ENCODE results near the gene AMPD3.

Gene AMPD3

GRCh38 chr11:10439351-10439750, 15.7 kb upstream of the AMPD3 start:
- no peak for DNase-seq

DNA sequence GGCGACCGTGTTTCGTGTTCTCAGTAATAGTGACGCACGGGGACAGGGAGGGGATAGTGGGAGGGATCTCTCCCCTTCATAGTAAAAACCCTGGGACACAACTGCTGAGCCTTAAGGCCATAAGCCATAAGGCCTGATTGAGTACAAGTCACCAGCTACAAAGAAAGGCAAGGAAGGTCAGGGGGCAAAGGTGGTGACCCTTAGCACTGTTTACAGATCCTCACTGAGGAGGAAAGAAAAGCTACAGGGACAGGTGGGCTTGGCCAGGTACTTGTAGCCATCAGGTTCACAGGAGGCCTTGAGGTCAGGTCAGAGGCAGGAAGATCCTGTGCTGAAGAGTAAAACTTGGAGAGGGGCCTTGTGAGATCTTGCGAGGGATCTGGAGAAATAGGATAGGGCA, 15.1 kb upstream of the AMPD3 start:
- DNase-seq, result no peak

DNA sequence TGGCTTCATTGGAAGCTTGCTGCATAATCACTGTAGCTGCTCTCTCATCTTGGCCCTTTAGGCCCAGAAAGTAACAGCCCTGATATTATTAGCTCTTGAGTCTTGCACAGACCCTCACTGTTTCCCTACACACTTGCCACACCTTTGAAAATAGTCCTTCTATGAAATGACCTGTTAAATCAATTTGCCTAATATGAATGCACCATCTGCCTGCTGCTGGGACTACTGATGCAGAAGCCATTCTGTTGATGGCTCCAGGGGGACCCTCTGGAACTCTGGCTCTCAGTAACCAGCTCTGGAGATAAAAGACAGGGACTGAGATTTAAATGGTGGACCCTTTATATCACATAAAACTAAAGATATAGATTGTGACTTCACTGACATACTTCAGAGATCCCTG, 14.7 kb upstream of the AMPD3 start:
- no peak for DNase-seq

- DNase-seq, result no peak
Observed at GRCh38 chr11:10441091-10441490, 14.0 kb upstream of the AMPD3 start.

GRCh38 chr11:10441652-10442503, 13.2 kb upstream of the AMPD3 start:
- no peak for DNase-seq

- DNase-seq, result no peak
Observed at GRCh38 chr11:10443152-10443551, 11.9 kb upstream of the AMPD3 start.

GRCh38 chr11:10443721-10444235, 11.3 kb upstream of the AMPD3 start:
- DNase-seq, result no peak

GRCh38 chr11:10444725-10445315, 10.2 kb upstream of the AMPD3 start:
- DNase-seq, result no peak

GRCh38 chr11:10447445-10447844, 7.6 kb upstream of the AMPD3 start:
- no peak for DNase-seq

DNA sequence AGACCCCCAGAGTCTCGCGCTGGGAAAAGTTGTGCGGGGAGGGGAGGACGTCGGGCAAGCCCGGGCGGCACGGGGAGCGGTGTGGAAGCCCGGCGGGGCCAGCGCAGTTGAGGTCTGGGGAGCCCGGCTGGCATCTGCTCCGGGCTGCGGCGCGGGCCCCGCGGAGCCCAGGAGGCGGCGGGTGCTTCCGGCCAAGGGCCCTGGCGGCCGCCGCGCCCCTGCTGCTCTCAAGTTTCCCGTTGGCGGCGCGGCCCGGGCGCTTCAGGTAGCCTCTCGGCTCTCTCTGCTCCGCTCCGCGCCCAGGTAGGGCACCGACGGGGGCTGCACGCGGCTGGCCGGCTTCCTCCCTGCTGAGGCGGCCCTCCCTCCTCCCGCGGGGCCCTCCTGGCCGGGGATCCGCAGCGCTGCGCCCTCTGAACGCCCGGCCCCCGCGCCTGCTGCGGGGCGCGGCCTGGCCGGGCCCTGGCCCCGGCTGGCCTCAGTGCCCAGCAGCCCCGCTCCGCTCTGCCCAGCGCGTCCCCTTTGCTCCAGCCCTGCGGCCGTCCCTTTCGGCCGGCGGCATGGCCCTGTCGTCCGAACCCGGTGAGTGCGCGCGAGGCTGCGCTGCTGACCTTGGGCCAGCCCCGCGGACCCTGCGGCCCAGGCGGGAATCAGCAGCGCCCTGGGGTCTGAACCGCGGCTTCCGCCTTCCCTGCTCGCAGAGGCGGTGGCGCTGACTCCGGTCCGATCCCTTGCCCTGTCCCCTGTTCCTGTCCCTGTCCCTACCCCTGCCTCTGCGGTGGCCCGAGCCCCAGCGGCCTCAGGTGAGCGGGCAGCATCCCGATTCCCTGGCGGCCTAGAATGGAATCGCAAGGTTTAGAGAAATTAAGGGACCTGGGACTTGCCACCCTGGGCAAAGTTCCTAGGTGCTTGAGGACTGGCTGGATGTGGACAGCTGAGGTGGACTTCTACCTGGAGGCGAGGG, 4.3 kb upstream of the AMPD3 start:
- DNase-seq, result peak in 1 of 2 donors; percentile 50

DNA sequence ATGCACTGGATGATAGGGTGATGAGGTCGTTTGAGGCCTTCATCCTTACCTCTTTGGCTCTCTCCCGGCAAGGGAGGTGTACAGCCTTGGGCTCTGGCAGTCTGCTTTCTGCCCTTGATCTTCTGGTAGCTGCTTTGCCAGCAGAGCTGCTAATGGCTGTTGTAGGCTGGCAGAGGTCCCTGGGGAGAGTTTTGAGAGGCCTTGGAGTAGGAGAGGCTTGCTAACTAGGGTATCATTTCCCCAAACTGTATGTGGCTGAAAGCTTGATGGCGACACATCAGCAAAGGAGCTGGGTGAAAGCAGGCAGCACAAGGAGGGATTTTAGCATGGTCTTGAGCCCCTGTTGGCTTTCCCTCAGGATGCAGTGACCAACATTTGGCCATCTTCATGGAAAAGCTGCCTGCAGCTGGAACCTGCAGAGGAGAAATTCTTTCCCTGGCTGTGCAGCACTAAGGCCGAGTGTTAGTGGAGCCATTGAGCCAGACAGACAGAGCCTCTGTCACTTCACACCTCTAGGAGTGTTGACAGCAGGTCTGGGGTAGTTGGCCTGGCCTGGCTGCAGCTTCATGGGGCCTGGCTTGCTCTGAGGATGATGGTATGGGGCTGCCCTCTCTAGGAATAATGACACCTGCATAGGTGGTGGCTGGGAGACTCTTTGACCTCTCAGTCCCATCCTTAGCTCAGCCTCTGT, 3.5 kb upstream of the AMPD3 start:
- DNase-seq, result no peak

DNA sequence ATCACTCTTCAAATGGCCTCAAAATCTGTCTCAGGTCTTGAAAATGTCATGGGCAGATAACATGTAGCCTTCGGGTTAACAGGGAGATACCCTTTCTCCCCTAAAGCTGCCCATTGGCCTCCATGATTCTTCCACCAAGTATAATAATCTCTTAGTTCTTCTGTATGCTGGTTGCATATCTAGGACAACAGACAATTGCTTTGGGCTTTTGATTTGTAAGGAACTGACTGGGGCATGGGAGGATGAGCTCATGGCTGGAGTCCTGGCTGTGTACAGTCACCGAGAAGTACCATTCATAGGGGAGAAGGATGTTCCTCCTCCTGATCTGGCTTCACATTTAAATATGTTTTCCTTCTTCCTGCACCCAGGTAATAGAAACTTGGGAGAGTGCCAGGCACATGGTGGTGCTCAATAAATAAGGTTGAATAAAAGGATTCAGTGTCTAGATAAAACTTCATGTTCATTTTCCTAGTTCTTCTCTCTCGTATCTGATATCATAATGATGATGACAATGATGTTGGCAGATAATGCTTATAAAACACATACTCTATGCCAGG, 2.8 kb upstream of the AMPD3 start:
- no peak for DNase-seq

- DNase-seq, result no peak
Observed at GRCh38 chr11:10453261-10453660, 1.8 kb upstream of the AMPD3 start.

DNA sequence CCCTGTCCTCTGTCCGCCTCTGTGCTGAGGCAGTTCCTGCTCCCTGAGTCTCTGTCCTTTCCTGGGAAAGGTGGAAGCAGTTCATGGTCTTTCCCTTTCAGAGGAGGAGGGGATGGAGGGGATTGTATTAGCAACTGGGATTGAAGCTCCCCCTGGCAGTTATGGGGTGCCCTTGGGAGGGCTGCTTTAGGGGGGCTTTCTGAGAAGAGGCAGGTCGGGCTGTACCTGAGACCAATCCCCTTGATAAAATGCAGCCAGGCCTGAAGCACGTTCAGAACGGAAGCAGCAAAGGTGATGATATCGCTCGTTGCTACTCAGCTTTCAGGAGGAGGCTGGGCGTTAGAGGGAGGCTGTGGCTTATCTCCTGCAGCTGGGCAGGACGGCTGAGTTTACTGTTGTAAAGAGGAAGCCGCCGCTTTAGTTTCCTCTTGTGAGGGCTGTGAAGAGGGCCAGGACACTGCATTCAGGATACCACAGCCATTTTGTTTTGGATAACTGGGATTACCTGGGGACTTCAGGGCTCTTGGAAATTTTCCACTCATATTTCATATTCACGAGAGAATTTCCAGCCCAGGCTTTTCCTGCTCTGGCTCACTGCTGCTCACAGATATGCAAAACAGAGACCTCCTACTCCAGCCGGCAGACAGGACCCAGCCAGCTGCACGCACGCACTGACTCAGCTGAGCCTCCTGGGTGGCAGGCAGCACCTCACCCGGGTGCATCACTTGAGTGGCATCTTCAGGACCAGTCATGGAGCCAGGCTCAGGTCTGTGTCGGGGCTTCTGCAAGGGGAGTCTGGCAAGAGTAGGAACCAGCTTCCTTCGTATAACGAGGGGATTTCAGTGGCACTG, 798 bp downstream of the AMPD3 start:
- peak; percentile 60 to 76 for DNase-seq

GRCh38 chr11:10456519-10456918, 1.5 kb downstream of the AMPD3 start:
- no peak for DNase-seq

DNA sequence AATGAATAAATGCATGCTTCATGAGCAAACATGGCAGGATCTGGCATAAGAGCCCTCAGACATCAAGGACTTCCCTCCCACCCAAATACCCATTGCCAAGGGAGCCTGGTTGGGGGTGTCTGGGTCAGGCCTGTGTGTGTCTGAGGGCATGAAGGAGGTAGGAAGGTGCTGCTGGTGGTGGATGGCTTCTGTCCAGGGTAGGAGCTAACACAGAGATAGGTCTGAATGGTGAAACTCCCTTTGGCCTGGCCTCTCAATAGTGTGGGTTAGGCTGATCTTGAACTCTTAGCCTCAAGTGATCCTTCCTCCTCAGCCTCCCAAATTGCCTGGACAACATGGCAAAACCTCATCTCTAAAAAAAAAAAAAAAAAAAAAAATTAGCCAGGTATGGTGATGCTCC, 2.8 kb downstream of the AMPD3 start:
- no peak for DNase-seq

- peak; percentile 45 to 98 for DNase-seq
Observed at GRCh38 chr11:10459029-10459970, 4.2 kb downstream of the AMPD3 start.

- DNase-seq, result no peak
Observed at GRCh38 chr11:10460611-10461275, 5.7 kb downstream of the AMPD3 start.

DNA sequence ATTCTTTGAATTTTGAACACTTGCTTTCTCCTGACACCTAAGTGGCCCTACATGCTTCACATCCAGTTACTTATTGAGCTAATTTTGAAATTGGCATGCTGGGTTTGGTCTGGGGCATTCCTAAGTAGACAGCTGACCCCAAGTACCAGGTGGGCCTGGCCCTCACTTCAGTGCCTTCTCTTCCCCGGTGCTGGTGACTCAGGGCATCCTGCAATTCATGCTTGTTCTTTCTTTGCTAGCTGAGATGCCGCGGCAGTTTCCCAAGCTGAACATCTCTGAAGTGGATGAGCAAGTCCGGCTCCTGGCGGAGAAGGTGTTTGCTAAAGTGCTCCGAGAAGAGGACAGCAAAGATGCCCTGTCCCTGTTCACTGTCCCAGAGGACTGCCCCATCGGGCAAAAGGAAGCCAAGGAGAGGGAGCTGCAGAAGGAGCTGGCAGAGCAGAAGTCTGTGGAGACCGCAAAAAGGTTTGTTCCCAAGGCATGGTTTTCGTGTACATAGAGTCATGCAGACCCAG, 6.3 kb downstream of the AMPD3 start:
- DNase-seq, result no peak

All from bone marrow (tissue), 2 donors.